Heart left ventricle (tissue), 16 donors: Measurements from ENCODE around the gene THEM5. TPM values are rescaled to one million over a fixed set of nuclear protein-coding genes. Genes with fewer than 3 reads are reported as not detected.
"Not testable (repeated sequence)": the region's sequence is repeated elsewhere in the genome, so short reads cannot be mapped to it uniquely, and the experiment has no call there.

Source experiments
- ATAC-seq, 4 donors: fragments of 200-7000 bp; cut with Tn5 transposase; one replicate each; pipeline ENCODE4 v1.9.1; 2020 to 2022; ENCODE audit warnings: moderate library complexity in 4 of 4, mild to moderate bottlenecking in 3 of 4, moderate number of reproducible peaks in 1 of 4
- DNase-seq, 5 donors: peaks; one replicate each; pipeline ENCODE4 v3.0.0-alpha.2; 2020
- H3K27ac ChIP-seq, 12 donors: fragments of 200-600 bp; sonication (generic) in 4 of 12; one replicate each; pipeline versions ENCODE4 v1.5.0 to v1.8.0; 2016 to 2022; ENCODE audit warnings: mild to moderate bottlenecking in 2 of 12
- H3K27me3 ChIP-seq, 9 donors: fragments of 200-600 bp; sonication (generic) in 2 of 9; one replicate each; pipeline versions ENCODE4 v1.5.1 to v1.8.0; 2016 to 2022; ENCODE audit warnings: mild to moderate bottlenecking in 3 of 9
- H3K36me3 ChIP-seq, 9 donors: fragments of 200-600 bp; sonication (generic) in 2 of 9; one replicate each; pipeline versions ENCODE4 v1.5.0 to v1.8.0; 2018 to 2022; ENCODE audit warnings: mild to moderate bottlenecking in 2 of 9
- H3K4me1 ChIP-seq, 12 donors: fragments of 200-600 bp; sonication (generic) in 4 of 12; one replicate each; pipeline versions ENCODE4 v1.5.0 to v1.8.0; 2016 to 2022; ENCODE audit warnings: mild to moderate bottlenecking in 3 of 12
- H3K4me3 ChIP-seq, 12 donors: fragments of 200-600 bp; sonication (generic) in 4 of 12; one replicate each; pipeline versions ENCODE4 v1.5.0 to v1.8.0; 2017 to 2022; ENCODE audit warnings: mild to moderate bottlenecking in 9 of 12, moderate library complexity in 4 of 12
- H3K9me3 ChIP-seq, 12 donors: fragments of 200-600 bp; sonication (generic) in 4 of 12; one replicate each; pipeline versions ENCODE4 v1.5.0 to v1.8.0; 2016 to 2022; ENCODE audit warnings: mild to moderate bottlenecking in 1 of 12
- CTCF ChIP-seq, 12 donors: fragments of 200-600 bp; sonication (generic) in 4 of 12; IDR thresholded peaks; one replicate each; pipeline versions ENCODE4 v1.5.0 to v1.8.0; 2018 to 2022; ENCODE audit warnings: antibody characterized with exemption in 12 of 12, mild to moderate bottlenecking in 5 of 12
- POLR2A ChIP-seq, 2 donors: fragments of 450-650 bp; IDR thresholded peaks; one replicate each; pipeline ENCODE4 v1.6.1; 2017; ENCODE audit warnings: antibody characterized with exemption in 2 of 2, mild to moderate bottlenecking in 2 of 2, moderate library complexity in 2 of 2
- WGBS, 4 donors: extraction: QIAGEN DNeasy Blood & Tissue Kit in 2 of 4; methylation state at CpG; one replicate each; pipeline versions ENCODE4 v1.1.5 to v1.1.7; 2013 to 2018; 5-methylcytosine and 5-hydroxymethylcytosine counted together
- intact Hi-C, 10 donors: fragments of 100-400 bp; cut with DNase I; formaldehyde crosslinking; loops; one replicate each; pipeline versions ENCODE4 v1.11.1 to v1.14.2; 2022
- polyA plus RNA-seq, 2 donors: library from polyadenylated mRNA; stranded (reverse); fragments of 200-250 nt; gene quantifications; one replicate each; pipeline ENCODE4 v1.2.3, GENCODE V29; 2013
- total RNA-seq, 9 donors: library from RNA; depleted of rRNA in 2 of 9; stranded (reverse); fragments of >200 nt in 2 of 9; fragmentation: NEBNext Ultra II Directional in 3 of 9; extraction: Animal tissue kit (Norgen Biotek cat#: 25700) in 3 of 9; gene quantifications; one replicate each; pipeline versions ENCODE4 v1.1.0 to v1.2.4, GENCODE V29; 2016 to 2023
- donor health status: ischemic (EF 13 %, LVEDD 7.1; RV severe dilation, severe dysfunction).
- donor health status: healthy with polysubstance abuse.
- donor health status: DM: no; HTN: yes; CAD: no.
- donor health status: DM: no; HTN: no; CAD: no.
- donor health status: ischemic (EF 25% LVEDD 6.9; RV normal size, moderate dysfunction).
- donor health status: ischemic (EF 25% LVEDD 5.7; RV mildly dilated, moderate dysfunction).
- donor health status: healthy.
- donor health status: DM: yes; HTN: yes; CAD: no.
- donor health status: ischemic (EF 35%, LVEDD 5.7; RV mildly dilated, moderate dysfunction).
- donor health status: nonischemic (EF 11% LVEDD 7.7; RV severe dilation, severe dysfunction).
- donor health status: DM: yes; HTN: yes; CAD: no.
- donor health status: PGD.
- donor health status: ischemic (EF 29% LVEDD 5.4; RV normal size, mild dysfunction).
- donor health status: nonischemic (EF 23%, LVEDD 6.1; RV moderate dilation, normal function).

THEM5 gene
- total and polyA plus RNA-seq, 11 donors: 0.52 TPM; not detected in 10

GRCh38 chr1:151858886-151859665 lies 5.6 kb upstream of the THEM5 start:
- no peaks in the 10 kb centered on the region for H3K27me3 ChIP-seq
- no peaks in the 10 kb centered on the region for H3K36me3 ChIP-seq
- DNase-seq: no peak
- TF ChIP-seq CTCF (IDR thresholded peaks at IDR 0.05) (no peak), POLR2A (IDR thresholded peaks at IDR 0.05) (no peak)
- H3K4me1 ChIP-seq: peaks cover 0 to 22% (median 6%) of the 10 kb centered on the region in 12 donors
- 81 to 95% (median 90%) methylated on average over 6 of the region's 6 CpGs for WGBS, 4 donors
- intact Hi-C loops: no loop called here
- H3K9me3 ChIP-seq: no peaks in the 10 kb centered on the region
- no peak overlapping the region for H3K27ac ChIP-seq
- ATAC-seq: no peak
- H3K4me3 ChIP-seq: no peak overlapping the region

GRCh38 chr1:151858030-151858746 lies 4.7 kb upstream of the THEM5 start:
- Histone ChIP-seq H3K9me3 (no peaks in the 10 kb centered on the region), H3K4me3 (no peak overlapping the region), H3K27me3 (no peaks in the 10 kb centered on the region), H3K36me3 (no peaks in the 10 kb centered on the region), H3K4me1 (peaks cover 0 to 22% (median 6%) of the 10 kb centered on the region in 12 donors), H3K27ac (no peak overlapping the region)
- intact Hi-C loops: no loop called here
- ATAC-seq: no peak
- no peak for DNase-seq
- no peak for TF ChIP-seq POLR2A (IDR thresholded peaks at IDR 0.05)
- TF ChIP-seq CTCF (IDR thresholded peaks at IDR 0.05): no peak
- 72 to 87% (median 77%) methylated on average over 2 to 3 of the region's 3 CpGs for WGBS, 4 donors

- peaks cover 0 to 22% (median 6%) of the 10 kb centered on the region in 12 donors for H3K4me1 ChIP-seq
- H3K36me3 ChIP-seq: no peaks in the 10 kb centered on the region
- peak overlapping the region in 6 of 12 donors; percentile 0 to 57 (median 32) for H3K27ac ChIP-seq
- ATAC-seq: no peak
- DNase-seq: no peak
- TF ChIP-seq CTCF (IDR thresholded peaks at IDR 0.05) (no peak), POLR2A (IDR thresholded peaks at IDR 0.05) (no peak)
- H3K27me3 ChIP-seq: peaks cover 0 to 4% (median 0%) of the 10 kb centered on the region in 9 donors
- H3K4me3 ChIP-seq: no peak overlapping the region
- no peaks in the 10 kb centered on the region for H3K9me3 ChIP-seq
- 19 to 52% (median 32%) methylated on average over 4 of the region's 4 CpGs for WGBS, 4 donors
- intact Hi-C loops: no loop called here
These were observed 2.4 kb upstream of the THEM5 start for GRCh38 chr1:151855933-151856332.

GRCh38 chr1:151855516-151855915 lies 2.0 kb upstream of the THEM5 start:
- intact Hi-C loops, H3K27me3 ChIP-seq, H3K9me3 ChIP-seq, H3K36me3 ChIP-seq, H3K4me3 ChIP-seq: not testable (repeated sequence)
- DNase-seq (peak in 1 of 5 donors; percentile 47), ATAC-seq (peak in 2 of 4 donors; percentile 22 to 49)
- H3K4me1 ChIP-seq: peaks cover 0 to 22% (median 6%) of the 10 kb centered on the region in 12 donors
- WGBS, 4 donors: 51 to 65% (median 53%) methylated on average over 8 of the region's 8 CpGs
- H3K27ac ChIP-seq: peak overlapping the region in 6 of 12 donors; percentile 0 to 57 (median 45)
